K562 (cell line): ENCODE data around the gene PRR20C. TPM values are rescaled to one million over a fixed set of nuclear protein-coding genes. Genes with fewer than 3 reads are reported as not detected.

Source experiments
- polyA plus RNA-seq, 8 experiments: library from polyadenylated mRNA; depleted of rRNA in 4 of 8; stranded (reverse) in 5 of 8; unstranded in 3 of 8; fragments of >200 nt; fragmentation: Nextera tagmentation in 2 of 8; fragmentation: Illumina TruSeq in 1 of 8; extraction: Ambion mirVana in 2 of 8; extraction: Trizol in 1 of 8; gene quantifications; 2 replicates each; pipeline versions ENCODE4 v1.2.1 to v1.2.3, GENCODE V29; 2011 to 2014; ENCODE audit warnings: inconsistent platforms in 1 of 8, missing spikeins in 1 of 8
- small RNA-seq: library from RNA; depleted of rRNA; stranded (forward); fragments of <200 nt; gene quantifications from one replicate; pipeline ENCODE3, GENCODE V24; 2014
- total RNA-seq, 7 experiments: library from RNA; depleted of rRNA in 6 of 7; stranded (reverse); fragments of >200 nt in 6 of 7; fragmentation: Illumina TruSeq in 2 of 7; extraction: Trizol in 2 of 7; gene quantifications; 2 replicates each; pipeline versions ENCODE4 v1.2.1 to v1.2.3, GENCODE V29; 2011 to 2021; ENCODE audit warnings: low replicate concordance in 1 of 7

The PRR20C gene
- total and polyA plus RNA-seq, 9 of the 15 experiments (the other 6 are each of a cell fraction or from before 2014, with no cell fraction given) = not detected

Small RNA genes within 50 kb of the gene (small RNA-seq; reads per million reads assigned to genes)
- gene PRR20FP = not detected

Other genes starting within 250 kb of the PRR20C start
- gene PRR20A, start 13.1 kb upstream of the PRR20C start, total RNA-seq (2014; rRNA removed) = not detected in 2 replicates
- not detected in 2 replicates for gene PRR20A, start 13.1 kb upstream of the PRR20C start, total RNA-seq (2014; rRNA removed; fragmentation: Illumina TruSeq; extraction: Trizol)
- not detected in 2 replicates for gene PRR20A, start 13.1 kb upstream of the PRR20C start, total RNA-seq (2015; rRNA removed; fragmentation: Illumina TruSeq; extraction: Trizol)
- not detected in 2 replicates for gene PRR20A, start 13.1 kb upstream of the PRR20C start, total RNA-seq (2021)
- not detected in 2 replicates for gene PRR20A, start 13.1 kb upstream of the PRR20C start, polyA plus RNA-seq (2011; rRNA removed)
- gene PRR20A, start 13.1 kb upstream of the PRR20C start, polyA plus RNA-seq (2014; fragmentation: Illumina TruSeq; extraction: Trizol) = not detected in 2 replicates
- not detected for gene PRR20A, start 13.1 kb upstream of the PRR20C start, polyA plus RNA-seq (2014; fragmentation: Nextera tagmentation; extraction: Ambion mirVana)
- not detected in 2 replicates for gene PRR20A, start 13.1 kb upstream of the PRR20C start, polyA plus RNA-seq (2014; rRNA removed)
- not detected in 2 replicates for gene PRR20B, start 6.6 kb upstream of the PRR20C start, total RNA-seq (2014; rRNA removed)
- not detected in 2 replicates for gene PRR20B, start 6.6 kb upstream of the PRR20C start, total RNA-seq (2014; rRNA removed; fragmentation: Illumina TruSeq; extraction: Trizol)
- not detected in 2 replicates for gene PRR20B, start 6.6 kb upstream of the PRR20C start, total RNA-seq (2015; rRNA removed; fragmentation: Illumina TruSeq; extraction: Trizol)
- gene PRR20B, start 6.6 kb upstream of the PRR20C start, total RNA-seq (2021) = not detected in 2 replicates
- gene PRR20B, start 6.6 kb upstream of the PRR20C start, polyA plus RNA-seq (2011; rRNA removed) = not detected in 2 replicates
- gene PRR20B, start 6.6 kb upstream of the PRR20C start, polyA plus RNA-seq (2014; fragmentation: Illumina TruSeq; extraction: Trizol) = not detected in 2 replicates
- gene PRR20B, start 6.6 kb upstream of the PRR20C start, polyA plus RNA-seq (2014; fragmentation: Nextera tagmentation; extraction: Ambion mirVana) = not detected
- not detected in 2 replicates for gene PRR20B, start 6.6 kb upstream of the PRR20C start, polyA plus RNA-seq (2014; rRNA removed)
- gene PRR20D, start 6.6 kb downstream of the PRR20C start, total RNA-seq (2014; rRNA removed) = not detected in 2 replicates
- not detected in 2 replicates for gene PRR20D, start 6.6 kb downstream of the PRR20C start, total RNA-seq (2014; rRNA removed; fragmentation: Illumina TruSeq; extraction: Trizol)
- gene PRR20D, start 6.6 kb downstream of the PRR20C start, total RNA-seq (2015; rRNA removed; fragmentation: Illumina TruSeq; extraction: Trizol) = not detected in 2 replicates
- gene PRR20D, start 6.6 kb downstream of the PRR20C start, total RNA-seq (2021) = not detected in 2 replicates
- gene PRR20D, start 6.6 kb downstream of the PRR20C start, polyA plus RNA-seq (2011; rRNA removed) = not detected in 2 replicates
- not detected in 2 replicates for gene PRR20D, start 6.6 kb downstream of the PRR20C start, polyA plus RNA-seq (2014; fragmentation: Illumina TruSeq; extraction: Trizol)
- gene PRR20D, start 6.6 kb downstream of the PRR20C start, polyA plus RNA-seq (2014; fragmentation: Nextera tagmentation; extraction: Ambion mirVana) = not detected
- gene PRR20D, start 6.6 kb downstream of the PRR20C start, polyA plus RNA-seq (2014; rRNA removed) = not detected in 2 replicates
- not detected in 2 replicates for gene PRR20E, start 13.1 kb downstream of the PRR20C start, total RNA-seq (2014; rRNA removed)
- gene PRR20E, start 13.1 kb downstream of the PRR20C start, total RNA-seq (2014; rRNA removed; fragmentation: Illumina TruSeq; extraction: Trizol) = not detected in 2 replicates
- not detected in 2 replicates for gene PRR20E, start 13.1 kb downstream of the PRR20C start, total RNA-seq (2015; rRNA removed; fragmentation: Illumina TruSeq; extraction: Trizol)
- gene PRR20E, start 13.1 kb downstream of the PRR20C start, total RNA-seq (2021) = not detected in 2 replicates
- not detected in 2 replicates for gene PRR20E, start 13.1 kb downstream of the PRR20C start, polyA plus RNA-seq (2011; rRNA removed)
- not detected in 2 replicates for gene PRR20E, start 13.1 kb downstream of the PRR20C start, polyA plus RNA-seq (2014; fragmentation: Illumina TruSeq; extraction: Trizol)
- not detected for gene PRR20E, start 13.1 kb downstream of the PRR20C start, polyA plus RNA-seq (2014; fragmentation: Nextera tagmentation; extraction: Ambion mirVana)
- gene PRR20E, start 13.1 kb downstream of the PRR20C start, polyA plus RNA-seq (2014; rRNA removed) = not detected in 2 replicates